GM19324 (cell line): ENCODE data around the gene GRAMD1A.
"Not testable (repeated sequence)": the region's sequence is repeated elsewhere in the genome, so short reads cannot be mapped to it uniquely, and the experiment has no call there.

ENCODE experiments used
- ATAC-seq: cut with Tn5 transposase; IDR thresholded peaks from one replicate; pipeline ENCODE4 v1.9.1; 2021; ENCODE audit warnings: mild to moderate bottlenecking, moderate library complexity; ENCODE audit not compliant: unreplicated experiment, low FRiP score

Gene GRAMD1A

DNA sequence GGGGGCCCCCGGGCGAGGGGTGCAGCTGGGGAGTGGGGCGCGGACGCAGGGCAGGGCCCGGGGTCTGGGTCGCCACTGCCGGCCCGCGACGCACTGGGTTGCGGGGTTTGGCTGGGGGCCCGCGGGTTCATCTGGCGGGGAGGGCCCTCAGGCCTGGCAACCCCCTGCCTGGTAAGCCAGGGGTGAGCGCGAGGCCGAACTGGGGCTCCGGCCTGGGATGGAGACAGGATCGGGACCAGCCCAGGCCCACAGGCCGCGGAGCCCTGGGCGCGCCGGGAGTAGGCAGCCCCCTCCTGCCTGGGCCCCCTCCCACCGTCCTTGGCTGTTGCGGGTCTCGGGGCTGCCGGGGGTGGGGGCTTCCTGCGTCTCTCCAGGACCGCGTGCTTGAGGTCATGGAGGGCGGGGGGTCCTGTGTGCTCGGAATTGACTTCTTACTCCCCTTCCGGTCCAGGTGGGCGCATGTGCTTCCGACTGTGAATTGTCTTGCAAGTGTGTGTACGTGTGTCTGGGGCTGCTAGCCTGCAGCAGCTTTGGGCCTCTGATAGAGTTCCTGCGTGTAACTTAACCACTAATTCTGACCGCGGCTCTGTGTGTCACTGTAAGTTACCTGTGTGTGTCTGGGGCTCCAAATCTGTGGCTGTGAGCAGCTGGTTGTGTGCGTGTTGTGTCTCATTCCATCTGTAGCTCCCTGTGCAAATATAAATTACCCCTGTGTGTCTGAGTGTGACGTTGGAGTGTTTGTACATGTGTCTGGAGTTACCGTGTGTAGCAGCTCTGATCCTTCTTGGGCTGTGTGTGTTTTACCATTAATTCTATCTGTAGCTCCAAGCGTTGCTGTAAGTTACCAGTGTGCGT lies 751 bp downstream of the GRAMD1A start:
- peak; percentile 21 for ATAC-seq

GRCh38 chr19:35002037-35002535 lies 2.0 kb downstream of the GRAMD1A start:
- ATAC-seq = no peak

GRCh38 chr19:35004517-35005255 lies 4.6 kb downstream of the GRAMD1A start:
- ATAC-seq = no peak

DNA sequence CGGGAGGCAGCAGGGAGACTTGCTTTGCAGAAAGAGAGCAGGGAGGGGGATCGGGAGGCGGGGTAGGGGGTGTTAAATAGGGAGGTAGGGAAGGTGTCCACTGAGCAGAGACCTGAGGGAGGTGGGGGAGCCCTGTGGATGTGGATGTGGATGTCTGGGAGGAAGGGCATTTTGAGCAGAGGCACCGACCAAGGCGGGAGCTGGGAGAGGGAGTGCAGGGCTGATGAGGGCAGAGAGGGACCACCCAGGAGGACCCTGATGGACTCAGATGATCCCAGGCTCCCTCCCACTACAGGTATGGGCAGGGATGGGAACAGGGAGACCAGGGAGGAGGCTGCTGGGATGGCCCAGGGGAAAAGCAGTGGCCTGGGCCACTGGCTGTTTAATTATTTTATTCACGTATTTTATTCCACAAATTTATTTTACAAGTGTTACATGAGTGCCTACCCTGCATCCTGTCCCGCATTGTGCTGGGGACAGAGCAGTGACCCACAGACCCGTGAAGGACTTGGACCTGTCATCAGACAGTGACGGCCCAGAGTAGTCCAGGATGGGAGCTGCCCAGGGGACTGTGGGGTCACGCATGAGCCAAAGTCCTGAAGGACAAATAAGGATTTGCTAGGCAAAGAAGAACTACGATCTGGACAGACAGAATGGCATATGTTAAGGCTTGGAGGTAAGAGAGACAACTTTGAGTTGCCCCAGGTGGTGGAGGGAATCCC lies 5.3 kb downstream of the GRAMD1A start:
- ATAC-seq = no peak

DNA sequence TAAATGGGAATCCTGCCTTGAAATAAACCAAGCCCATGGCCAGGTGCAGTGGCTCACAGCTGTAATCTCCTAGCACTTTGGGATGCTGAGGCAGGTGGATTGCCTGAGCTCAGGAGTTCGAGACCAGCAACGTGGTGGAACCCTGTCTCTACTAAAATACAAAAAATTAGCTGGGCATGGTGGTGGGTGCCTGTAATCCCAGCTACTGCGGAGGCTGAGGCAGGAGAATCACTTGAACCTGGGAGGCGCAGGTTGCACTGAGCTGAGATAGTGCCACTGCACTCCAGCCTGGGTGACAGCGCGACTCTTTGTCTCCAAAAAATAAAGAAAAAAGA lies 5.9 kb downstream of the GRAMD1A start:
- ATAC-seq = not testable (repeated sequence)

GRCh38 chr19:35006342-35006998 lies 6.3 kb downstream of the GRAMD1A start:
- ATAC-seq = no peak

DNA sequence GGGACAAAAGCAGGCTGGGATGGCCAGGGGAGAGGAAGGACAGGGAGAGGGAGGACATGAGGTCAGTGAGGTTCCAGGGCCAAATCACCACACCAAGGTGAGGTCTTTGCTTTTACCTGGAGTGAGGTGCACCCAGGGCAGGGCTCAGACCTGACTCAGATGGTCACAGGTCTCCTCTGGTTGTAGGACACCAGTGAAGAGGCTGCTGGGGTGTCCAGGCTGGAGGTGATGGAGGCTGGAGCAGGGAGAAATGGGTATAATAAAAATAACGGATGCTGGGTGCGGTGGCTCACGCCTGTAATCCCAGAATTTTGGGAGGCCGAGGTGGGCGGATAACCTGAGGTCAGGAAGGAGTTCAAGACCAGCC lies 6.9 kb downstream of the GRAMD1A start:
- ATAC-seq = no peak

- ATAC-seq = not testable (repeated sequence)
Observed at GRCh38 chr19:35007427-35007826, 7.3 kb downstream of the GRAMD1A start.

GRCh38 chr19:35008891-35009341 lies 8.8 kb downstream of the GRAMD1A start:
- no peak for ATAC-seq

GRCh38 chr19:35009424-35010415 lies 9.6 kb downstream of the GRAMD1A start:
- ATAC-seq = no peak

DNA sequence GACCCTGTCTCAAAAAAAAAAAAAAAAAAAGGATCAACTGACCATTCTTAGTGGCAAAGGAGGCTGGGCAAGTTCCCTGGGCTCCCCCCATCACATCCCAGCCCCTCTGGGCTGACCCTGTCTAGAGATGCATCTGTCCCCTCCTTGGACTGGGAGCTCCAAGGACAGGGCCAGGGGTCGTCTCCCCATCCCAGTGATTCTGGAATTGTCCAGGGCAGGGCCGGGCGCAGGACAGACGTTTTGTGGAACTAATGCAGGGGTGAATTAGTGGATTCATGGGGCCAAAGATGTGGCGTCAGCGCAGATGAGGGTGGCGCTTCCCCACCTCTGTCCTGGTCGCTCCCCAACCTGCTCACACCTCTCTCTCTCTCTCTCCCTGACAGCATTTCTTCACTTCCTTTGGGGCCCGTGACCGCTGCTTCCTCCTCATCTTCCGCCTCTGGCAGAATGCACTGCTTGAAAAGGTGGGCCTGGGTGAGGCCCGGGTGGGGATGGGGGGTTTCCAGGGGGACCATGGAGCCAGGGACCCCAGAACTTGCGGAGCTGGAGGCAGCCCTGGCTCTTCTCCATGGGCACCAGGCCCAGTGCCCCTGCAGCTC lies 11.1 kb downstream of the GRAMD1A start:
- no peak for ATAC-seq

GRCh38 chr19:35011737-35012682 lies 11.9 kb downstream of the GRAMD1A start:
- no peak for ATAC-seq

DNA sequence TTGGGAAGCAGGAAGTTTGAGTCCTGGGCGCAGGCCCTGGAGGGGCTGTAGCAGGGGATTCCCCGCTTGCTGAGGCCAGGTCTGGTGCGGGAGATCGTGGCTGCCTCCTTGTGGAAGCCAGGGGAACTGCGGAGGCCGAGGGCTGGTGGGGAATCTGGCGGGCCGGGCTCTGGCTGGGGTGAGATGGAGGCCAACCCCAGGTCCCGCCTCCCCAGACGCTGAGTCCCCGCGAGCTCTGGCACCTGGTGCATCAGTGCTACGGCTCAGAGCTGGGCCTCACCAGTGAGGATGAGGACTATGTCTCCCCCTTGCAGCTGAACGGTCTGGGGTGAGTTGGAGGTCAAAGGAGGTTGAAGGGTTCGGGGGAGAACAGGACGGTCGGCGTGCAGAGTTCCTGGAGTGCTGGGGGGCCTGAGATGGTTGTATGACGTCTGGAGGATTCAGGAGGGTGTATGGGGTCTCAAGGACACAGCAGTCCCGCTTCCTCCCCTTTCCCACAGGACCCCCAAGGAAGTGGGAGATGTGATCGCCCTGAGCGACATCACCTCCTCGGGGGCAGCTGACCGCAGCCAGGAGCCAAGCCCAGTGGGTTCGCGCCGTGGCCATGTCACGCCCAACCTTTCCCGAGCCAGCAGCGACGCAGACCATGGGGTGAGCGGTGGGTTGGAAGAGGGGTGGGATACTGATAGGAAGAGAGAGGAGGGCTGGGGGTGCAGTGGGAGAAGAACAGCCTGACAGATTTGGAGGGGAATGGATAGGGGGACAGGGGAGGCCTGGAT lies 13.1 kb downstream of the GRAMD1A start:
- no peak for ATAC-seq

DNA sequence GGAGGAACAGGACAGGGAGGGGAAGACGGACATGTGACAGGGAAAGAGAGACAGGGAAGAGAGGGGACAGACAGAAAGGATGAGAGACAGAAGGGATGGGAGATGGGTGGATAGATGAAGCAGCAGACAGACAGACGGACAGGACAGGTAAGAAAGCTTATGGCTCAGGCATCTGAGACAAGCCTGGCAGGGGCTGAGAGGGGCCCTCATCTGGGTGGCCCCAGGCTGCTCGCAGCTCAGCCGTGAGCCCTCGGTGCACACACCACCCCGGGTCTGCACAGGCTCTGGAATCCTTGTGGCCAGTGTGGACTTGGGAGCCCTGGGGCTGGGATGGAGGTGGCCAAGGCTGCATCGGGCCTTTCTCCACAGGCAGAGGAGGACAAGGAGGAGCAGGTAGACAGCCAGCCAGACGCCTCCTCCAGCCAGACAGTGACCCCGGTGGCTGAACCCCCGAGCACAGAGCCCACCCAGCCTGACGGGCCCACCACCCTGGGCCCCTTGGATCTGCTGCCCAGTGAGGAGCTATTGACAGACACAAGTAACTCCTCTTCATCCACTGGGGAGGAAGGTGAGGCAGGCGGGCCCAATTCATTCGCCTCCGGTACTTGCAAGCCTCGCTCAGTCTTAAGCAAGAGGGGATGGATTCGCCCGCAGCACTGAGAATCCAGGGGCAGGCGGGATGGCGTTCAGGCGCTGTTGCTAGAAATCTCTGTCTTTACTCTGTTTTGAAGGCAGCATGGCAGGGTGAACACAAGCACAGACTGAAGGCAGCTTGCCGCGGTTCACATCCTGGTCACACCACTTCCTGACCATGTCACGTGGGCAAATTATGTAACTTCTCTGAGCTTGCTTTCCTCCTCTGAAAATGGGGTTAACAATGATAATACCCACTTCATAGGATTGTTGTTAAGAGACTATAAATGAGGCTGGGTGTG lies 14.0 kb downstream of the GRAMD1A start:
- no peak for ATAC-seq

GRCh38 chr19:35014774-35015173 lies 14.7 kb downstream of the GRAMD1A start:
- not testable (repeated sequence) for ATAC-seq
